SU-DHL-6 (cell line): ENCODE data around the gene MMRN2.
"Not testable (repeated sequence)": the region's sequence is repeated elsewhere in the genome, so short reads cannot be mapped to it uniquely, and the experiment has no call there.

Source experiments
- CTCF ChIP-seq: fragments of 200-600 bp; sonication (generic); IDR thresholded peaks from one replicate; pipeline ENCODE4 v1.5.1; 2017; ENCODE audit warnings: antibody characterized with exemption, mild to moderate bottlenecking, low read length, moderate library complexity; ENCODE audit not compliant: insufficient read depth, poor library complexity, severe bottlenecking
- EZH2phosphoT487 ChIP-seq: fragments of 200-600 bp; sonication (generic), shearing (Covaris generic); conservative IDR thresholded peaks from 2 replicates; pipeline ENCODE4 v1.6.1; 2018; ENCODE audit warnings: mild to moderate bottlenecking, antibody characterized with exemption, low read length, moderate library complexity, mixed read lengths

GRCh38 chr10:86999802-87000403, 42.5 kb upstream of the MMRN2 start:
- TF ChIP-seq CTCF, EZH2phosphoT487: not testable (repeated sequence)
